IPS-18a (cell line): ENCODE results near the gene CHD6.

Experiments
- H3K27ac ChIP-seq: one replicate; pipeline ENCODE4 v1.5.1; 2013; ENCODE audit warnings: low read length
- H3K27me3 ChIP-seq: one replicate; pipeline ENCODE4 v1.6.1; 2013; ENCODE audit warnings: mild to moderate bottlenecking, low read length; ENCODE audit not compliant: control insufficient read depth, insufficient read depth
- H3K36me3 ChIP-seq: one replicate; pipeline ENCODE4 v1.6.1; 2013; ENCODE audit warnings: low read depth, low read length; ENCODE audit not compliant: control insufficient read depth
- H3K4me1 ChIP-seq: one replicate; pipeline ENCODE4 v1.6.1; 2013; ENCODE audit warnings: low read depth, low read length; ENCODE audit not compliant: control insufficient read depth
- H3K4me3 ChIP-seq: one replicate; pipeline ENCODE4 v1.5.1; 2013; ENCODE audit warnings: low read length
- H3K9ac ChIP-seq: one replicate; pipeline ENCODE4 v1.6.1; 2013; ENCODE audit warnings: mild to moderate bottlenecking, low read length, moderate library complexity
- H3K9me3 ChIP-seq: one replicate; pipeline ENCODE4 v1.6.1; 2013; ENCODE audit warnings: low read depth, low read length; ENCODE audit not compliant: control insufficient read depth

CHD6 gene

DNA sequence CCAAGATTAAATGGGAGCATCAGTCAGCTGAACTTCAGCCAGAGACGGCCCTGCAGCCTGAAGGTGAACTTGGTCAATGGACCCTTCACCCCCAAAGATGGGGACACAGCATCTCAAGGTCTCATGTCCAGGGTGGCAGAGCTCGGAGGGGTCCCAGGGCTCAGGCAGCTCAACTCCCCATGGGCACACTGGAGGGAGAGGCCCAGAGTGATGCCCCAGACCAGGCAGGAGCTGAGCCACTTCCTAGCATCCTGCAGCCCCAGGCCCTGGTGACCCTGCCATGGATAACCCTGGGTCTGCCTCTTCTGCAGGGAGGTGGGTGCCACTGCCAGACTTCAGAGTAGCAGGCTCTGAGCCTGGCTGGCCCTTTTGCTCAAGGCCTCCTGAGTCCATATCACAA, 224.1 kb downstream of the CHD6 start:
- H3K4me3 ChIP-seq = no peak overlapping the region
- no peaks in the 10 kb centered on the region for H3K36me3 ChIP-seq
- H3K9me3 ChIP-seq = no peaks in the 10 kb centered on the region
- H3K27ac ChIP-seq = no peak overlapping the region
- no peaks in the 10 kb centered on the region for H3K27me3 ChIP-seq
- H3K9ac ChIP-seq = no peak overlapping the region
- H3K4me1 ChIP-seq = peaks cover 12% of the 10 kb centered on the region

DNA sequence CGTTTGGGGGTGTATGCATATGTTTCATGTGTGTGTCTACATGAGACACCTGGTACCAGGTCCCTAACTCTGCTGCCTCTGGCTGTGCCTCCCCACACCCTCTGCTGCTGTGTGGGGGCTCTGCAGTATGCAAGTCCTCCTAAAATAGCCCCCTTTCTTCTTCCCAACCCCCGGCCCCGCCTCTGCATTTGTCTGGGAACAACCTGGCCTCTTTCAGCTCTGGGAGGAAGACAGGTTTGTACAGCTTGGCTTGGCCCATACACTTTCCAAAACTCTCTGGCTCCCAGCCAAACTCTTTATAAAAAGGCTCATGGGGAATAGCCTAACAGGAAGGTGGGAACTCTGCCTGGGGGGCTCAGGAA, 224.5 kb downstream of the CHD6 start:
- no peak overlapping the region for H3K9ac ChIP-seq
- no peak overlapping the region for H3K27ac ChIP-seq
- H3K27me3 ChIP-seq = no peaks in the 10 kb centered on the region
- no peak overlapping the region for H3K4me3 ChIP-seq
- H3K4me1 ChIP-seq = peaks cover 12% of the 10 kb centered on the region
- H3K9me3 ChIP-seq = no peaks in the 10 kb centered on the region
- no peaks in the 10 kb centered on the region for H3K36me3 ChIP-seq

DNA sequence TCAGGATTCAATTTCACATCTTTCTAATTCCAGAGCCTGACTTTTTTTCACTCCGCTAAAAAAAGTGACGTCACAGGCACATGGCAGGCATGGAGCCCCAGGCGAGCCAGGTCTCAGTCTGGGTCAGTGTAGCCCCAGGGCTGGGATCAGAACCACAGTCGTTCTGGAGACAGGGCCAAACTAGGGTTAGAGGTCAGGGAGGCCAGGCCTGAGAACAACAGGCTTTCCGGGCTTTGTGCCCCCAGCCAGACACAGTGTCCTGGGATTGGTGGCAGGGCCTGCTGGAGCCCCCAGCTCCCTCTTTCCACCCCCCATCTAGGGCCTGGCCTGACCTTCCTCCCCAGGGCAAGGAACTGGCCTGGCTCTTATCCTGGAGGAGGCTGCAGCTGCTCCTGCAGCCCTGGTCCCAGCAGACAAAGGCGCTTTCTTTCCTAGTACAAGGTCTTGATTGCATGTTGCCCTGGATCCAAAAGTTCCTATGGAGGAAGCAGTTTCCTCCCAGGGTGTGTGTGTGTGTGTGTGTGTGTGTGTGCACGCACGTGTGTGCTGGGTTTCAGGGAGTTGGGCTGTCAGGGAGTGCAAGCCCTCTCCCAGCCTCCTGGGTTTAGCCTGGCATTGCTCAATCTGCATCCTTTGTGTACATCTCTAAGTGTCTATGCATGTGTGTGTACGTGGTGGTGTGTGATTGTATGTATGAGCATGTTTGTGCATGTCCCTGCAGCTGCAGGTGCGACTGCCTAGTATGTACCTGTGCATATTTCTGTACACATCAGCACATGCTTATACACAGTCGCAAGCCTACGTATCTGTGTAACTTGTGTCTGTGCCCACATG, 225.1 kb downstream of the CHD6 start:
- Histone ChIP-seq H3K9me3 (no peaks in the 10 kb centered on the region), H3K9ac (no peak overlapping the region), H3K27ac (no peak overlapping the region), H3K36me3 (no peaks in the 10 kb centered on the region), H3K4me3 (no peak overlapping the region), H3K4me1 (peaks cover 12% of the 10 kb centered on the region), H3K27me3 (no peaks in the 10 kb centered on the region)

DNA sequence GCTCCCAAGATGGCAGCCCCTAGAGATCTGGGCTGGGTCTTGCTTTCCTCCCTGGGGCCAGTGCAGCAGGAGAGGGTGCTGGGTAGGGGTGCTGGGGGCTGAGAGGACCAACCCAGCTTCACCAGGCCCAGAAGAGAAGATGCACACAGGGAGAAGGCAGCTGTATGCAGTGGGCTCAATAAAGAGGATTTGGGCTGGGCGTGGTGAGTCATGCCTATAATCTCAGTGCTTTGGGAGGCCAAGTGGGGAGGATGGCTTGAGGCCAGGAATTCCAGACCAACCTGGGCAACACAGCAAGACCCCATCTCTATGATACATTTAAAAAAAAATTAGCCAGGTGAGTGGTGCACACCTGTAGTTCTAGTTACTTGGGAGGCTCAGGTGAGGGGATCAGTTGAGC, 225.9 kb downstream of the CHD6 start:
- no peaks in the 10 kb centered on the region for H3K27me3 ChIP-seq
- no peak overlapping the region for H3K9ac ChIP-seq
- H3K27ac ChIP-seq = no peak overlapping the region
- H3K36me3 ChIP-seq = no peaks in the 10 kb centered on the region
- no peak overlapping the region for H3K4me3 ChIP-seq
- no peaks in the 10 kb centered on the region for H3K9me3 ChIP-seq
- peaks cover 12% of the 10 kb centered on the region for H3K4me1 ChIP-seq

DNA sequence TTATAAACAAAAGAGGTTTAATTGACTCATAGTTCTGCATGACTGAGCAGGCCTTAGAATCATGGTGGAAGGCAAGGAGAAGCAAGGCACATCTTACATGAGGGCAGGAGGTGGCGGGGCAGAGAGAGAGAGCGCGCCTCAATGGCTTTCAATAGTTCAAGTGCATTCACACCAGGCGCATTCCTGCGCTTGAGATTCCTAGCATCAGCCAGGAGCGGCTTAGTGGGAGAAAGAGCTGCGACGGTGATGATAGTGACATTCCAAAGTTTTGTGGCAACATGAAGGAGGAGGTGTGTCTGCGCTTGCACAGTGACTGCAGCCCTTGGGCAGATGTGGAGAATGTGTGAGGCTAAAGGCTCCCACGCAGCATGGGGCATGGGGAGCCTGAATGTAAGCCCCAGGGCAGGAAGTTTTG, 226.6 kb downstream of the CHD6 start:
- H3K27ac ChIP-seq = no peak overlapping the region
- H3K9ac ChIP-seq = no peak overlapping the region
- no peak overlapping the region for H3K4me3 ChIP-seq
- no peaks in the 10 kb centered on the region for H3K9me3 ChIP-seq
- H3K36me3 ChIP-seq = no peaks in the 10 kb centered on the region
- H3K4me1 ChIP-seq = peaks cover 12% of the 10 kb centered on the region
- H3K27me3 ChIP-seq = no peaks in the 10 kb centered on the region

DNA sequence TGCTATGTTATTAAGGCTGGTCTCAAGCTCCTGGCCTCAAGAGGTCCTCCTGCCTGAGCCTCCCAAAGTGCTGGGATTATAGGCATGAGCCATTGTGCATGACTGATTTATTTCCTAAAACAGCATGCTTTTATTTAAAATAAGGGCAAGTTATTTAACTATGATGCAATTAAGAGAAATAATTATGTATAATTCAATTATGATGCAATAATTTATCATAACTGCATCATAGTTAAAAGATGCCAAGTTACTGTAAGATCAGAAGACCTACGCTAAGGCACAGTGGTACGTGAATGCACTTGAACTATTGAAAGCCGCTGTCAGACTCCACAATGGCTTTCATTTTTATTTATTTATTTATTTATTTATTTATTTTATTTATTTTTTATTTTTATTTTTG, 227.3 kb downstream of the CHD6 start:
- Histone ChIP-seq H3K9ac (no peak overlapping the region), H3K4me3 (no peak overlapping the region), H3K36me3 (no peaks in the 10 kb centered on the region), H3K9me3 (no peaks in the 10 kb centered on the region), H3K4me1 (peaks cover 6% of the 10 kb centered on the region), H3K27me3 (no peaks in the 10 kb centered on the region), H3K27ac (no peak overlapping the region)

DNA sequence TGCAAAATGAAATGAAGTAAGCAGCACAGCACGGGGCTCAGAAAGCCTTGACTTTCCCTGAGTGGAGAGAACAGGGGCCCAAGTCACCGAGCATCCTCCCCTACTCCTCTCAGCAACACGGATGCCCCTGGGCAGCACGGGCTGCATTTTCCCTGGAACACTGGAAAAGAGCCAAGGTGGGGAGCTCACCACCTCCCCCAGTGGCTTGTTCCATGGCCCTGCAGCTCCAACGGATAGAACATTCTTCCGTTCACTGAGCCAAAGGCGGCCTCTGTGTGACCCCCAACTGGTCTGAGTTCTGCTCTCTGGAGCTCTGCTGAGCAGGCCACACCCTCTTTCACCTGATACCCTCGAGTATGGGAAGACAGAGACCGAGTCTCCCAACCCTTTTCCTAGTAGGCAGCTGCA, 230.7 kb downstream of the CHD6 start:
- Histone ChIP-seq H3K9ac (no peak overlapping the region), H3K4me1 (no peaks in the 10 kb centered on the region), H3K27me3 (no peaks in the 10 kb centered on the region), H3K36me3 (no peaks in the 10 kb centered on the region), H3K4me3 (no peak overlapping the region), H3K27ac (no peak overlapping the region), H3K9me3 (no peaks in the 10 kb centered on the region)

DNA sequence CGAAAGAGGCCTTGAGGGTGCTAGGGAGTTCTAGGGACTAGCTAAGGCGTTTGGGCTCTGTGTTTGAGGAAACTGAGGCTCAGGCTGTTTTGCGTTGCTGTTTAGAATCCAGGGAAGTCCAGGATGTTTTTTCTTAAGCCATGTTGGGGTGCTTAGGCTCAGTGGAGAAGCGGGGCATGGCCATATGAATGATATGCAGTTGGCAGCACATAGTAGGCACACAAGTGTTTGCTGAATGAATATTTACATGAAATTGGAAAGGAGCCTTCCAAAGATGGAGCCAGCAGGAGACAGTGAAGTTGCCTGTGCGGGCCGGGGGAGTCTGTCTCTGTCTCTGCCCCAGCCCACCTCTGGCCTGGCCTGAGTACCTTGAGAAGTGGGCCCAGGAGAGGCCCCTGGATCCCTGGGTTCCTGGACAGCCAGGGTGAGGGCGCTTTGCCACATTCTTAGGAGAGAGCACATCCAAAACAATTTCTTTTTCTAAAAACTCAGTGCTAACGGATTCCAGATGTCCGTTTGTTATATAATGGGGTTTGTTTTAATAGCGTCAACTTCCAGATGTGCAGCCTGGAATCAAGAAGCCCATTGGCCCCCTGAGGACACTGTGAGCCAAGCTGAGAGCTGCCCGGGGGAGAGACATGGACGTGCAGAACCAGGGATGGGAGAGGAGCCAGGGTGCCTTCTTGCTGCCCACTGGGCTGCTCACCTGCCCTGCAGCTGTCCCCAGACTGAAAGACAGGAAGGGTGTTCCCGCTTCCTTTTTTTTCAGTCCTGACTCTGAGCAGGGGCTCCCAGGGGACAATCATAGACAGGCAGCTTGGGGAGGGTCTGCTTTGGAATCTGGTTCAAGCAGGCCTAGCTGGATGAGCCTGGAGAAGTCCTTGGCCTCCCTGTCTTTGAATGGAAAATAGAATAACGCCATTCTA, 231.4 kb downstream of the CHD6 start:
- H3K9ac ChIP-seq = no peak overlapping the region
- no peak overlapping the region for H3K27ac ChIP-seq
- no peaks in the 10 kb centered on the region for H3K9me3 ChIP-seq
- H3K4me3 ChIP-seq = no peak overlapping the region
- no peaks in the 10 kb centered on the region for H3K27me3 ChIP-seq
- H3K4me1 ChIP-seq = no peaks in the 10 kb centered on the region
- H3K36me3 ChIP-seq = no peaks in the 10 kb centered on the region

DNA sequence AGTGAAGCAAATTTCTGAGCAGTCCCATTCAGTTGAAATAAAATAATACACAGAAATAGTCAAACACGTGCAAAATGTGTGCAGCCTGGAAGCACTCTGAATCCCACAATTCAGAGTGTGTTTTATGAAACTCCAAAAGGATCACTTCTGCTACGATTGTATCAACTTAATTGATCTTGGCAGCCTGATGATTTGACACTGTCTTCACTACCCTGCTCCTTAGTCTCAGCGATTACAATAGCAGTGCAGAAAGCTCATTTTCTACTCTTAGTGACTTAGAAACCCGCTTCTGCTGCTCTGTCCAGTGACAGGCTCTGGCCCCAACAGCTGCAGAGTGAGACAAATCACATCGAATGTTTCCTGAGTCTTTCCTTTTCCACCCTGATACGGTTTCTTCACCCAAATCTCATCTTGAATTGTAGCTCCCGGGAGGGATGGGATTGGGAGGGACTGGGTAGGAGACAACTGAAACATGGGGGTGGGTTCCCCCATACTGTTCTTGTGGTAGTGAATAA, 235.3 kb downstream of the CHD6 start:
- no peaks in the 10 kb centered on the region for H3K9me3 ChIP-seq
- H3K4me1 ChIP-seq = no peaks in the 10 kb centered on the region
- no peak overlapping the region for H3K9ac ChIP-seq
- H3K36me3 ChIP-seq = no peaks in the 10 kb centered on the region
- no peak overlapping the region for H3K4me3 ChIP-seq
- H3K27ac ChIP-seq = no peak overlapping the region
- no peaks in the 10 kb centered on the region for H3K27me3 ChIP-seq

DNA sequence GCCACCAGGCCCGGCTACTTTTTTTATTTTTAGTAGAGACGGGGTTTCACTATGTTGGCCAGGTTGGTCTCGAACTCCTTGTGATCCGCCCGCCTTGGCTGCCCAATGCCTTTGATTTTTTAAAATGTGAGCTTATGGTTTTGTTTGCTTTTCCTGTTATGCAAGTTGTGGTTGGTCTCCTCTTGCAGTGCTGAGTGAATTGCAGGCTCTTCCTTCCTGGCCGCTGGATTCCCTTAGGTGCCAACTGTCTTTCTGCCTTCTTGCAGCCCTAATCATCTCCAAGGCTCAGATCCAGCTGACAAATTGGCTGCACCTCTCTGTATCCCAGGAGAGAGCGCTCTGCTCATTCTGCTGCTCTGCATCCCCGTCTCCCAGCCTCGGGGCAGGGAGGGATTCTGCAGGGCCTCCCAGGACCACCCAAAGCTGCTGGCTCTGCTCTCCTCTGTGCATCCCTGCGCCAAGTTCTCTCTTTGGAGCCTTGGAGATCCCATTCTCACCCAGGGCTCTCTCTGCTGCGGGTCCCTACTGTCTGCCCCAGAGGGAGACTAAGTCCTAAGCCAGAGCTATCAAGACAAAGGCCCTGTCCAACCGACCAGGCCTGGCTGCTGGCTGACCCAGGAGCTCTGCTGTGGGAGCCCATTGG, 237.5 kb downstream of the CHD6 start:
- no peaks in the 10 kb centered on the region for H3K36me3 ChIP-seq

DNA sequence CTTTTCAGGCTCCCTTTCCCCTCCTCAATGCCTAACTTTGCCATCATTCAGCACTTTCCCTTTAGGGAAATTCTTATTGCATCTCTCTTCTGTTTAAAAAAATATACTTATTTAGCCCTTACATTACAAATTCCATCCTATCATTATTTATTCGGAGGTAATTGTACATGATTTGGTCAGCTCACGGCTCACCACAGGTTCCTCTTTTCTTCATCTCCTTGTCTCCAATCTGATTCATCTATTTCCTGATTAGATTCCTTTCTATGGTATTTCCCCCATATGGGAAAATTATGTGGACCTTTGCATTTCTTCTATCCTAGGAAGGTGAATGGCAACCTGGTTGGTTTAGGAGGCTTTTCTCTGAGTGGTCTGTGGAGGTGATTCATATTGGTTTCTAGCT, 238.6 kb downstream of the CHD6 start:
- H3K9ac ChIP-seq = no peak overlapping the region
- no peaks in the 10 kb centered on the region for H3K27me3 ChIP-seq
- H3K36me3 ChIP-seq = no peaks in the 10 kb centered on the region
- H3K4me3 ChIP-seq = no peak overlapping the region
- H3K27ac ChIP-seq = no peak overlapping the region
- no peaks in the 10 kb centered on the region for H3K4me1 ChIP-seq
- H3K9me3 ChIP-seq = no peaks in the 10 kb centered on the region

More for the DNA sequence above, 237.5 kb downstream of the CHD6 start:
- H3K4me1 ChIP-seq = no peaks in the 10 kb centered on the region
- no peaks in the 10 kb centered on the region for H3K27me3 ChIP-seq
- no peak overlapping the region for H3K27ac ChIP-seq
- H3K9me3 ChIP-seq = no peaks in the 10 kb centered on the region
- H3K4me3 ChIP-seq = no peak overlapping the region
- no peak overlapping the region for H3K9ac ChIP-seq
